ENCODE results near the gene KIRREL3.

KIRREL3 gene

DNA sequence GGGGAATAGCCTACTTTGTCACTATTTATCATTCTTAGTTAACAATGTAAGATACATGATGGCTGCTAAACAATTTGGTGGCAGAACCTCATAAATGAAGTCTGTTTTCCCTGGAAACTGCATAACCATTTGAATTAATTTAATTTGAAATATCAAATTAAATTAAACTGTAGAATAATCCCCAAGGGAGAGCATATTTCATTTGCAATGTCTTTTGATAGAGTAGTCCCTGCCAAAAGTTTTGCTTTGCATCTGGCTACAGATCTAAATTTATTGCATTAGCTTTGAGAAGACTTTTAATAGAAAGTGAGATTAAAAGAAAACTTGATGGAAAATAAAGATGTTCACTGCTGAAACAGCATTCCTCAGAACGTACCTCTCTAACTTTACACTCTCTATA is 246.6 kb downstream of the KIRREL3 start:
- DNase-seq (ENCODE audit: low read depth), result no peak
- no peak overlapping the region for H3K4me3 ChIP-seq (ENCODE audit: control insufficient read depth, low read depth, low read length)
- no peak for TF ChIP-seq CTCF (IDR thresholded peaks at IDR 0.05; ENCODE audit: control insufficient read depth, insufficient read depth, low read depth, low read length, missing control alignments)

DNA sequence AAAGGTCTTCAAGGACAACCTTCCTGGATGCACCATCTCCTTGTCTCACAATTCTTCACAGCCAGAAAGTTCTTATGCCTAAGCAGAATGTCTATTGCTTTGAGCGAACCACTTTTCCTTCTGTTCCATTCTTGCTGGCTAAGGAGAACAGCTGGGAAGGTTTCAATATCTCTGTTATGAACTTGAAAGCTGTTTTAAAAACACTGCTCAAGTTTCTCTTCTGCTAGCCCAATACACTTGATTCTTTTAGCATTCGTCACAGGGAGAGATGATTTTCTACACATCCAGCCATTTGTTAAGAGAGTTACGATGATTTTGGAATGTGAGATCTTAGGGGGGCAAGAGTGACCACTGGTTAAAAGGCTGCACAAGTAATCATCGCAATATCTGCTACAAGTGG is 249.3 kb downstream of the KIRREL3 start:
- H3K4me3 ChIP-seq (ENCODE audit: control insufficient read depth, low read depth, low read length), result no peak overlapping the region
- TF ChIP-seq CTCF (IDR thresholded peaks at IDR 0.05; ENCODE audit: control insufficient read depth, insufficient read depth, low read depth, low read length, missing control alignments), result no peak
- no peak for DNase-seq (ENCODE audit: low read depth)

DNA sequence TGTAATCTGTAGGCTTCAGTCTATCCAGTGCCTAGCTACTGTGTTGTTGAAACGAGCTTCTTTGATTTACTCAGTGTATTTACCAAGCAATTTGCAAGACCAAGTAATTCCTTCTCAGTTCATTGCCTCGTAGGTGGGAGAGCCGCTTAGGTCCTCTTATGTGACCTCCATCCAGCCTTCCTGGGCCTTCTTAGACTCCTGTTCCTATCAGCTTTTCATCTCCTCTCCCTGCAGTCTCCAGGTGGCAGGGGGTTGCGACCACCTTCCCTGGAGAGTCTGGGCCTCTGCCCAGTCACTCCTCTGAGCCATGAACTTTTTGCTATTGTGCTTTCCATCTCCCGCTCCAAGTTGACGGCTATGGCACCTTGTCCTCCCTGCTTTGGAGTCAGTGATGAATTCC is 251.8 kb downstream of the KIRREL3 start:
- no peak for DNase-seq (ENCODE audit: low read depth)
- no peak overlapping the region for H3K4me3 ChIP-seq (ENCODE audit: control insufficient read depth, low read depth, low read length)
- TF ChIP-seq CTCF (IDR thresholded peaks at IDR 0.05; ENCODE audit: control insufficient read depth, insufficient read depth, low read depth, low read length, missing control alignments), result no peak

DNA sequence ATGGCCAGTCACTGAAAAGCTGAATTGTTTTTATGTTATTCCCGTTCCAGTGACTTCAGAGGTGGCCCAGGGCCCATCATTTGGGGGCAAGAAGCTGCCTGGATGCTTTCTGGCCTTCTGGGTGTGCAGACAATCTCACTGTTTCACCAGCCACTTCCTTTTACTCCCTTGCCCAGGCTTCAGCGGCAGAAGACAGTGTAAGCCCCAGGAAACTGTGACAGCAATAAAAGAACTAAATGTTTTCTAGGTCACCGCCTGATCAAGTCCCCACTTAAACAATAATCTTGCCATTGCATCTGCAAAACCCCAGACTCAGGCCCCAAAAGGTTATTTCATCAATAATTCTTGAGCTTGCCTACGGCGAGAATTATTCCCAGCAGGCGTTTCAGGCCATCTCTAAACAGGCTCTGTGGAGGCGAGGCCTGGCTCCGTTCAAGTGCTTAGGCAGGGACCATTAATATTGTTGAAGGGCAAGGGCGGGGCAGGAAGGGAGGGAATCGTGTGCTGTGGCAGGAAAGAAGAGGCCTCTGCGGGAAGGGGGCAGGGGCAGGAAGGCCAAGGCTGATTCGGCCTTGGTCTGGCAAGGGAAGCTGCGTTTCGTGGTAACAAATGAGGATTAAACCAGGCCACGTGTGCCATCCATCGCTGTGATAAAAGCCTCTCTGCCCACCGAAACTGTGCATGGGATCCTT is 252.3 kb downstream of the KIRREL3 start:
- H3K4me3 ChIP-seq (ENCODE audit: control insufficient read depth, low read depth, low read length), result no peak overlapping the region
- DNase-seq (ENCODE audit: low read depth), result no peak
- no peak for TF ChIP-seq CTCF (IDR thresholded peaks at IDR 0.05; ENCODE audit: control insufficient read depth, insufficient read depth, low read depth, low read length, missing control alignments)

DNA sequence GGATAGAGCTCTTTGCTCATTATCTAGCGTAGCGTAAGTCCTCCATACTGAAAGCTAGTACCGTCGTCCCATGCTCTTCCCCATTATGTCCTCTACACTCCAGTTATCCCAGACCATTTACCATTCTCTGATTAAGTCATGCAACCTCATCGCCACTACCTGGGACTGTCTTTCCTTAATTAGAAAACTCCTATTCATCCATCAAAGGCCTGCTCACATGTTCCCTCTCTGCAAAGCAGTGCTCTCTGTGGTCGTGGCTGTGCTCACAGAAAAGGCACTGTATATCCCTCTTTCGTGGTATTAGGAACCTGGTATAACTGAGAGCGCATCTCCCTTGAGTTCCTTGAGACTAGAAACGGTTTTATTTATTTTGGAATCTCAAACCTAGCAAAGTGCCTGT is 253.3 kb downstream of the KIRREL3 start:
- no peak for TF ChIP-seq CTCF (IDR thresholded peaks at IDR 0.05; ENCODE audit: control insufficient read depth, insufficient read depth, low read depth, low read length, missing control alignments)
- DNase-seq (ENCODE audit: low read depth), result no peak
- H3K4me3 ChIP-seq (ENCODE audit: control insufficient read depth, low read depth, low read length), result no peak overlapping the region

DNA sequence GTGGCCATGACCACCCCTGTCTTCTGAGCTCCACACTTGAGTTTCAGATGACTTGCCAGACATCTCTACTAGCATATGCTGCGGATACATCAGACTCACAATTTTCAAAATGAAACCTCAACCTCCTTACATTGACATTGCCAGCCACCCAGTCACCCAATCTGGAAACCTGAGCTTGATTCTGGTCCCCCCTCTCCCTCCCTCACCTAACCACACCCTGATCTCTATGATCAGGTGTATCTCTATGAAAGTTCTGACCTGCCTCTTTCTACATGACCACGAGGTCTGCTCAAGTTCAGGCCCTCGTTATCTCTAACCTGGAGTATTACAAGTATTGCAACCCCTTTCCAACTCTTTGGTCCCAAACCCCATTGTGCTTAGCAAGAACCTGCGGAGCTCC is 254.1 kb downstream of the KIRREL3 start:
- H3K4me3 ChIP-seq (ENCODE audit: control insufficient read depth, low read depth, low read length), result no peak overlapping the region
- no peak for DNase-seq (ENCODE audit: low read depth)
- no peak for TF ChIP-seq CTCF (IDR thresholded peaks at IDR 0.05; ENCODE audit: control insufficient read depth, insufficient read depth, low read depth, low read length, missing control alignments)
